H9 (cell line): ENCODE data around the gene AVL9. TPM values are rescaled to one million over a fixed set of nuclear protein-coding genes. Genes with fewer than 3 reads are reported as not detected.
"Not testable (repeated sequence)": the region's sequence is repeated elsewhere in the genome, so short reads cannot be mapped to it uniquely, and the experiment has no call there.

Source experiments
- DNase-seq: peaks from one replicate; pipeline ENCODE4 v3.0.0-alpha.2; 2017
- H2AFZ ChIP-seq: one replicate; pipeline ENCODE4 v1.6.1; 2013; ENCODE audit warnings: mild to moderate bottlenecking, low read length, control low read depth, moderate library complexity
- H2AK5ac ChIP-seq: 2 replicates; pipeline ENCODE4 v1.6.1; 2013; ENCODE audit warnings: low read length, control low read depth, mixed read lengths; ENCODE audit not compliant: insufficient read length
- H2BK120ac ChIP-seq: one replicate; pipeline ENCODE4 v1.6.1; 2013; ENCODE audit warnings: low read depth, mild to moderate bottlenecking, low read length, control low read depth, inconsistent platforms; ENCODE audit not compliant: poor library complexity, severe bottlenecking
- H2BK12ac ChIP-seq: 2 replicates; pipeline ENCODE4 v1.6.1; 2013; ENCODE audit warnings: low read length, control low read depth, mixed read lengths, low read depth; ENCODE audit not compliant: insufficient read length
- H2BK15ac ChIP-seq: 2 replicates; pipeline ENCODE4 v1.6.1; 2013; ENCODE audit warnings: low read depth, low read length, control low read depth
- H2BK20ac ChIP-seq: one replicate; pipeline ENCODE4 v1.6.1; 2013; ENCODE audit warnings: low read depth, mild to moderate bottlenecking, low read length, control low read depth, inconsistent platforms; ENCODE audit not compliant: poor library complexity, severe bottlenecking
- H2BK5ac ChIP-seq: 2 replicates; pipeline ENCODE4 v1.6.1; 2013; ENCODE audit warnings: low read length, control low read depth, mixed read lengths; ENCODE audit not compliant: insufficient read length
- H3K14ac ChIP-seq: 2 replicates; pipeline ENCODE4 v1.6.1; 2013; ENCODE audit warnings: low read length, control low read depth; ENCODE audit not compliant: insufficient read depth
- H3K18ac ChIP-seq: 2 replicates; pipeline ENCODE4 v1.6.1; 2013; ENCODE audit warnings: low read depth, mild to moderate bottlenecking, mixed read lengths, low read length, control low read depth; ENCODE audit not compliant: insufficient read length
- H3K23ac ChIP-seq: 2 replicates; pipeline ENCODE4 v1.6.1; 2013; ENCODE audit warnings: low read length, control low read depth, mixed read lengths, low read depth; ENCODE audit not compliant: insufficient read length
- H3K23me2 ChIP-seq: 2 replicates; pipeline ENCODE4 v1.6.1; 2013; ENCODE audit warnings: low read depth, mild to moderate bottlenecking, mixed read lengths, low read length, control low read depth; ENCODE audit not compliant: insufficient read length, poor library complexity, severe bottlenecking
- H3K27ac ChIP-seq: 2 replicates; pipeline ENCODE4 v1.5.1; 2013; ENCODE audit warnings: low read length, control low read depth, mixed read lengths, low read depth; ENCODE audit not compliant: insufficient read length
- H3K27me3 ChIP-seq: 2 replicates; pipeline ENCODE4 v1.6.1; 2013; ENCODE audit warnings: low read length, control low read depth, inconsistent platforms; ENCODE audit not compliant: insufficient read depth
- H3K4ac ChIP-seq: 2 replicates; pipeline ENCODE4 v1.6.1; 2013; ENCODE audit warnings: low read depth, mild to moderate bottlenecking, control low read depth, inconsistent platforms, low read length, moderate library complexity
- H3K4me1 ChIP-seq: 2 replicates; pipeline ENCODE4 v1.6.1; 2013; ENCODE audit warnings: low read length, control low read depth, inconsistent platforms; ENCODE audit not compliant: insufficient read depth
- H3K4me2 ChIP-seq: 2 replicates; pipeline ENCODE4 v1.6.1; 2013; ENCODE audit warnings: low read length, control low read depth, mixed read lengths; ENCODE audit not compliant: insufficient read length, insufficient read depth
- H3K56ac ChIP-seq: 2 replicates; pipeline ENCODE4 v1.6.1; 2013; ENCODE audit warnings: low read depth, mild to moderate bottlenecking, mixed read lengths, low read length, control low read depth; ENCODE audit not compliant: insufficient read length
- H3K79me1 ChIP-seq: 2 replicates; pipeline ENCODE4 v1.6.1; 2013; ENCODE audit warnings: low read depth, mild to moderate bottlenecking, moderate library complexity, low read length, control low read depth, inconsistent platforms; ENCODE audit not compliant: insufficient read depth, poor library complexity, severe bottlenecking
- H3K79me2 ChIP-seq: 2 replicates; pipeline ENCODE4 v1.6.1; 2013; ENCODE audit warnings: low read length, control low read depth, inconsistent platforms; ENCODE audit not compliant: insufficient read depth
- H3K9ac ChIP-seq: 2 replicates; pipeline ENCODE4 v1.6.1; 2013; ENCODE audit warnings: low read length, control low read depth, mixed read lengths; ENCODE audit not compliant: insufficient read length; ENCODE audit errors: extremely low read depth
- H3K9me3 ChIP-seq: one replicate; pipeline ENCODE4 v1.6.1; 2013; ENCODE audit warnings: low read depth, low read length, inconsistent platforms; ENCODE audit not compliant: control insufficient read depth
- H3T11ph ChIP-seq: one replicate; pipeline ENCODE4 v1.6.1; 2013; ENCODE audit warnings: mild to moderate bottlenecking, low read length, control low read depth, inconsistent platforms
- H4K20me1 ChIP-seq: one replicate; pipeline ENCODE4 v1.6.1; 2013; ENCODE audit not compliant: control insufficient read depth, insufficient read length, insufficient read depth
- H4K5ac ChIP-seq: 2 replicates; pipeline ENCODE4 v1.6.1; 2013; ENCODE audit warnings: low read depth, mild to moderate bottlenecking, mixed read lengths, low read length, control low read depth; ENCODE audit not compliant: insufficient read length
- H4K8ac ChIP-seq: replicated peaks from 2 replicates; pipeline ENCODE4 v1.6.1; 2013; ENCODE audit warnings: low read length, control low read depth, mixed read lengths, low read depth; ENCODE audit not compliant: insufficient read length
- H4K91ac ChIP-seq: 2 replicates; pipeline ENCODE4 v1.6.1; 2013; ENCODE audit warnings: low read depth, mild to moderate bottlenecking, moderate library complexity, mixed read lengths, low read length, control low read depth; ENCODE audit not compliant: insufficient read length
- H3K27ac Mint-ChIP-seq, 3 experiments: 2 replicates in 2 of 3; 3 replicates in 1 of 3; pipeline ENCODE4 v1.8.0; 2020 to 2021; ENCODE audit warnings: mixed read lengths in 3 of 3, mild to moderate bottlenecking in 1 of 3, moderate library complexity in 1 of 3
- H3K27me3 Mint-ChIP-seq: 2 replicates; pipeline ENCODE4 v1.8.0; 2021; ENCODE audit warnings: low read depth, mild to moderate bottlenecking, moderate library complexity, mixed read lengths
- H3K36me3 Mint-ChIP-seq, 3 experiments: 2 replicates in 2 of 3; 3 replicates in 1 of 3; pipeline ENCODE4 v1.8.0; 2020 to 2021; ENCODE audit warnings: low read depth in 3 of 3, mixed read lengths in 3 of 3; ENCODE audit not compliant: insufficient read depth in 1 of 3
- H3K4me1 Mint-ChIP-seq, 2 experiments: 2 replicates each; pipeline ENCODE4 v1.8.0; 2020; ENCODE audit warnings: mixed read lengths in 2 of 2
- H3K4me3 Mint-ChIP-seq, 2 experiments: 2 replicates in 1 of 2; 3 replicates in 1 of 2; pipeline ENCODE4 v1.8.0; 2020 to 2021; ENCODE audit warnings: mild to moderate bottlenecking in 2 of 2, mixed read lengths in 2 of 2, moderate library complexity in 1 of 2
- H3K9me3 Mint-ChIP-seq, 2 experiments: 2 replicates in 1 of 2; 3 replicates in 1 of 2; pipeline ENCODE4 v1.8.0; 2020; ENCODE audit warnings: mild to moderate bottlenecking in 2 of 2, mixed read lengths in 2 of 2, moderate library complexity in 1 of 2
- WGBS: extraction: QIAGEN DNeasy Blood & Tissue Kit; methylation state at CpG from one replicate; pipeline ENCODE4 v1.1.7; 2013; ENCODE audit warnings: missing lambda C conversion rate, low lambda C conversion rate, mixed read lengths; ENCODE audit not compliant: insufficient read length; ENCODE audit errors: extremely low coverage; 5-methylcytosine and 5-hydroxymethylcytosine counted together
- total RNA-seq: library from RNA; stranded (reverse); gene quantifications from 2 replicates; pipeline ENCODE4 v1.2.1, GENCODE V29; 2021
- TF ChIP-seq, protein P1 (sequence below): fragments of 200-600 bp; sonication (generic); conservative IDR thresholded peaks from 3 replicates; pipeline ENCODE4 v1.8.0; 2021; ENCODE audit warnings: antibody characterized with exemption, mild to moderate bottlenecking

The AVL9 gene
- total RNA-seq, 1 experiment from 2014 or later, result 38.7 TPM

DNA sequence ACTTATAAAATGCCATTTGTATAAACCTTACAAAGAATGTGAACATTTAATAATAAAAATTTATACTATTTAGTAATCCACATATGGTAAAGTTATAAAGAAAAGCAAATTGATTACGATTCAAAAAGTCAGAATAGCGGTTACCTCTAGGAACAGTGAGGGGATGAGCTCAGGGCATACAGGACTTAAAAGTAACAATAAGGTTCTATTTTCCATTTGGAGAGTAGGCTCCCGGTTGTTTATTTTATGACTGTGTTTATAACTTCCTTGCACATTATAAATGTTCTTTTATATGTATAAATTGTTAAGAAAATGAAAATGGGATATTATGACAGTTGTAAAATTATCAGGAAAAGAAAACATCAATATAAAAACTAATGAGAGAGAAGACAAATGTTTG lies 135.7 kb downstream of the AVL9 start:
- Histone ChIP-seq H3K23me2 (no peaks in the 10 kb centered on the region), H2BK120ac (no peak overlapping the region), H2AK5ac (no peak overlapping the region), H3K27ac (no peak overlapping the region), H3K27me3 (no peaks in the 10 kb centered on the region), H3K23ac (no peak overlapping the region), H2AFZ (no peak overlapping the region), H2BK15ac (no peak overlapping the region), H3K14ac (no peak overlapping the region), H3K4ac (no peak overlapping the region), H3K18ac (no peak overlapping the region), H3T11ph (no peak overlapping the region), H3K56ac (no peak overlapping the region), H3K9ac (no peak overlapping the region), H4K5ac (no peak overlapping the region), H2BK12ac (no peak overlapping the region), H3K9me3 (no peaks in the 10 kb centered on the region), H3K4me1 (no peaks in the 10 kb centered on the region), H3K79me2 (no peaks in the 10 kb centered on the region), H4K8ac (no peak overlapping the region), H3K4me2 (no peak overlapping the region), H2BK20ac (no peak overlapping the region), H2BK5ac (no peak overlapping the region), H4K91ac (no peak overlapping the region), H3K79me1 (no peaks in the 10 kb centered on the region), H4K20me1 (no peaks in the 10 kb centered on the region)
- Mint-ChIP-seq H3K27ac (no peak overlapping the region), H3K4me1 (peaks cover 3% of the 10 kb centered on the region in 2 experiments; a peak in 3 of 4 replicates), H3K36me3 (no peaks in the 10 kb centered on the region), H3K4me3 (no peak overlapping the region), H3K9me3 (no peaks in the 10 kb centered on the region), H3K27me3 (no peaks in the 10 kb centered on the region)
- TF ChIP-seq, protein P1, sequence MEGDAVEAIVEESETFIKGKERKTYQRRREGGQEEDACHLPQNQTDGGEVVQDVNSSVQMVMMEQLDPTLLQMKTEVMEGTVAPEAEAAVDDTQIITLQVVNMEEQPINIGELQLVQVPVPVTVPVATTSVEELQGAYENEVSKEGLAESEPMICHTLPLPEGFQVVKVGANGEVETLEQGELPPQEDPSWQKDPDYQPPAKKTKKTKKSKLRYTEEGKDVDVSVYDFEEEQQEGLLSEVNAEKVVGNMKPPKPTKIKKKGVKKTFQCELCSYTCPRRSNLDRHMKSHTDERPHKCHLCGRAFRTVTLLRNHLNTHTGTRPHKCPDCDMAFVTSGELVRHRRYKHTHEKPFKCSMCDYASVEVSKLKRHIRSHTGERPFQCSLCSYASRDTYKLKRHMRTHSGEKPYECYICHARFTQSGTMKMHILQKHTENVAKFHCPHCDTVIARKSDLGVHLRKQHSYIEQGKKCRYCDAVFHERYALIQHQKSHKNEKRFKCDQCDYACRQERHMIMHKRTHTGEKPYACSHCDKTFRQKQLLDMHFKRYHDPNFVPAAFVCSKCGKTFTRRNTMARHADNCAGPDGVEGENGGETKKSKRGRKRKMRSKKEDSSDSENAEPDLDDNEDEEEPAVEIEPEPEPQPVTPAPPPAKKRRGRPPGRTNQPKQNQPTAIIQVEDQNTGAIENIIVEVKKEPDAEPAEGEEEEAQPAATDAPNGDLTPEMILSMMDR, result no peak
- no CpG with 5 or more reads among the region's 3 CpGs for WGBS
- no peak for DNase-seq

DNA sequence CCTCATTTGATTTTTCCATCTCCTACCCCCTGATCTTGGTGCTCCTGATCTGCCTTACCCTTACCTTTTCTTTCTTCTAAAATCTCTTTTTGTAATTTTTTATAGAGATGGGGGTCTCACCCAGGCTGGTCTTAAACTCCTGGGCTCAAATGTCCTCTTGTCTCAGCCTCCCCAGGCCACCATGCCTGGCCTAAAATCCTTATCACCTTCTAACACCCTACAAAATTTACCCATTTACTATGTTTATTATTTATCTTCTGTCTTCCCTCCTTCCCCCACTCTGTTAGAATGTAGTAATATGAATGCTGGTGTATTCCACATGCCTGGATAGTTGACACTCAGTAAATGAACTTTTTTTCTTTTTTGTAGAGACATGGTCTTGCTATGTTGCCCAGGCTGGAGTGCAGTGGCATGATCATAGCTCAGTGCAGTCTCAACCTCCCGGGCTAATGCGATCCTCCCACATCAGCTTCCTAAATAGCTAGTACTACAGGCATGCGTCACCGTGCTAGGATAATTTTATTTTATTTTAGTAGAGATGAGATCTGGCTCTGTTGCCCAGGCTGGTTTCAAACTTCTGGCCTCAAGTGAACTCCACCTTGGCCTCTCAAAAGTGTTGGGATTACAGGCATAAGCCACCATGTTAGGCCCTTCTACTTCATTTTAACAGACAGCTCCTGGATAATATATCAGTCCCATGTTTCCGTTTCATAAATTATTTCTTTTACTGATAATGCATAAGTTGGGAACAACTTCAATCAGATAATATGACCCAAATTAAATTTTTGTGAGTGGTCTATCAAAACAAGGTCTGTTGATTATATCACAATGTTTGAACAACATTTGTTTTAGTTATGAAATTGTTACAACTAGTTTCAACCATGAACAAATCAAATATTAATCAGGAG lies 136.6 kb downstream of the AVL9 start:
- DNase-seq, H3K36me3 Mint-ChIP-seq: not testable (repeated sequence)

More for the DNA sequence above, 136.6 kb downstream of the AVL9 start:
- not testable (repeated sequence) for H3K4ac ChIP-seq, H3K4me1 Mint-ChIP-seq, H3K4me2 ChIP-seq, H3K27me3 Mint-ChIP-seq, H3K14ac ChIP-seq, H4K8ac ChIP-seq, H3K4me1 ChIP-seq, H3K79me1 ChIP-seq, H4K5ac ChIP-seq, H3K9me3 ChIP-seq, H3K18ac ChIP-seq, H2BK120ac ChIP-seq, H3K23ac ChIP-seq, H2AFZ ChIP-seq, H2BK12ac ChIP-seq, H3K9ac ChIP-seq, H3K27me3 ChIP-seq, H2BK15ac ChIP-seq, H2BK20ac ChIP-seq, H3K56ac ChIP-seq, H4K91ac ChIP-seq, H3K79me2 ChIP-seq, H2AK5ac ChIP-seq, H3K27ac Mint-ChIP-seq, H3K23me2 ChIP-seq, H3T11ph ChIP-seq, H2BK5ac ChIP-seq, H3K27ac ChIP-seq, H3K9me3 Mint-ChIP-seq, H4K20me1 ChIP-seq, H3K4me3 Mint-ChIP-seq
- WGBS, result no CpG with 5 or more reads among the region's 5 CpGs
